Ascending aorta (tissue), 2 donors: ENCODE measurements around the gene ADGRD2. TPM values are rescaled to one million over a fixed set of nuclear protein-coding genes. Genes with fewer than 3 reads are reported as not detected.

Experiments used
- DNase-seq, 2 donors: peaks; one replicate each; pipeline ENCODE4 v3.0.0-alpha.2; 2019; ENCODE audit warnings: low spot score in 2 of 2
- H3K27ac ChIP-seq, 2 donors: fragments of 200-600 bp; sonication (generic); one replicate each; pipeline ENCODE4 v1.5.1; 2016 to 2017; ENCODE audit warnings: mild to moderate bottlenecking in 1 of 2
- H3K27me3 ChIP-seq: fragments of 200-600 bp; sonication (generic); one replicate; pipeline ENCODE4 v1.5.1; 2017
- H3K36me3 ChIP-seq, 2 donors: fragments of 200-600 bp; sonication (generic); one replicate each; pipeline ENCODE4 v1.5.1; 2016
- H3K4me1 ChIP-seq, 2 donors: fragments of 200-600 bp; sonication (generic); one replicate each; pipeline ENCODE4 v1.5.1; 2016 to 2017; ENCODE audit warnings: mild to moderate bottlenecking in 1 of 2
- H3K4me3 ChIP-seq, 2 donors: fragments of 200-600 bp; sonication (generic); one replicate each; pipeline ENCODE4 v1.5.1; 2016 to 2017; ENCODE audit warnings: mild to moderate bottlenecking in 1 of 2
- H3K9me3 ChIP-seq, 2 donors: fragments of 200-600 bp; sonication (generic); one replicate each; pipeline ENCODE4 v1.5.1; 2016
- intact Hi-C: fragments of 100-400 bp; cut with DNase I; formaldehyde crosslinking; loops from one replicate; pipeline ENCODE4 v1.15.1; 2023
- total RNA-seq: library from RNA; depleted of rRNA; stranded (reverse); fragments of >200 nt; gene quantifications from one replicate; pipeline ENCODE4 v1.1.0, GENCODE V29; 2016
- TF ChIP-seq, protein P1 (sequence below), 3 experiments: fragments of 200-600 bp in 2 of 3; fragments of 450-650 bp in 1 of 3; sonication (generic) in 2 of 3; IDR thresholded peaks; one replicate each; pipeline ENCODE4 v1.5.1; 2016 to 2019; ENCODE audit warnings: antibody characterized with exemption in 3 of 3, mild to moderate bottlenecking in 1 of 3, moderate library complexity in 1 of 3

Gene ADGRD2
- total RNA-seq, 1 donor from 2014 or later = not detected

- TF ChIP-seq, protein P1, sequence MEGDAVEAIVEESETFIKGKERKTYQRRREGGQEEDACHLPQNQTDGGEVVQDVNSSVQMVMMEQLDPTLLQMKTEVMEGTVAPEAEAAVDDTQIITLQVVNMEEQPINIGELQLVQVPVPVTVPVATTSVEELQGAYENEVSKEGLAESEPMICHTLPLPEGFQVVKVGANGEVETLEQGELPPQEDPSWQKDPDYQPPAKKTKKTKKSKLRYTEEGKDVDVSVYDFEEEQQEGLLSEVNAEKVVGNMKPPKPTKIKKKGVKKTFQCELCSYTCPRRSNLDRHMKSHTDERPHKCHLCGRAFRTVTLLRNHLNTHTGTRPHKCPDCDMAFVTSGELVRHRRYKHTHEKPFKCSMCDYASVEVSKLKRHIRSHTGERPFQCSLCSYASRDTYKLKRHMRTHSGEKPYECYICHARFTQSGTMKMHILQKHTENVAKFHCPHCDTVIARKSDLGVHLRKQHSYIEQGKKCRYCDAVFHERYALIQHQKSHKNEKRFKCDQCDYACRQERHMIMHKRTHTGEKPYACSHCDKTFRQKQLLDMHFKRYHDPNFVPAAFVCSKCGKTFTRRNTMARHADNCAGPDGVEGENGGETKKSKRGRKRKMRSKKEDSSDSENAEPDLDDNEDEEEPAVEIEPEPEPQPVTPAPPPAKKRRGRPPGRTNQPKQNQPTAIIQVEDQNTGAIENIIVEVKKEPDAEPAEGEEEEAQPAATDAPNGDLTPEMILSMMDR (IDR thresholded peaks at IDR 0.05) = no peak
- Histone ChIP-seq H3K36me3 (no peaks in the 10 kb centered on the region), H3K27me3 (no peaks in the 10 kb centered on the region), H3K4me3 (no peak overlapping the region), H3K27ac (no peak overlapping the region), H3K9me3 (no peaks in the 10 kb centered on the region), H3K4me1 (no peaks in the 10 kb centered on the region)
- intact Hi-C loops = no loop called here
- no peak for DNase-seq
These were observed 67.3 kb downstream of the ADGRD2 start for GRCh38 chr9:124517600-124517999.

- Histone ChIP-seq H3K4me1 (no peaks in the 10 kb centered on the region), H3K9me3 (no peaks in the 10 kb centered on the region), H3K27ac (no peak overlapping the region), H3K36me3 (no peaks in the 10 kb centered on the region), H3K4me3 (no peak overlapping the region), H3K27me3 (no peaks in the 10 kb centered on the region)
- TF ChIP-seq, protein P1 (IDR thresholded peaks at IDR 0.05) = no peak
- intact Hi-C loops = no loop called here
- no peak for DNase-seq
These were observed 67.9 kb downstream of the ADGRD2 start for GRCh38 chr9:124518116-124518515.

- no peak overlapping the region for H3K27ac ChIP-seq
- no peak for DNase-seq
- intact Hi-C loops = no loop called here
- TF ChIP-seq, protein P1 (IDR thresholded peaks at IDR 0.05) = no peak
- H3K4me3 ChIP-seq = no peak overlapping the region
- H3K9me3 ChIP-seq = no peaks in the 10 kb centered on the region
- H3K4me1 ChIP-seq = no peaks in the 10 kb centered on the region
- H3K27me3 ChIP-seq = no peaks in the 10 kb centered on the region
- no peaks in the 10 kb centered on the region for H3K36me3 ChIP-seq
These were observed 70.0 kb downstream of the ADGRD2 start for GRCh38 chr9:124520206-124520596.

DNA sequence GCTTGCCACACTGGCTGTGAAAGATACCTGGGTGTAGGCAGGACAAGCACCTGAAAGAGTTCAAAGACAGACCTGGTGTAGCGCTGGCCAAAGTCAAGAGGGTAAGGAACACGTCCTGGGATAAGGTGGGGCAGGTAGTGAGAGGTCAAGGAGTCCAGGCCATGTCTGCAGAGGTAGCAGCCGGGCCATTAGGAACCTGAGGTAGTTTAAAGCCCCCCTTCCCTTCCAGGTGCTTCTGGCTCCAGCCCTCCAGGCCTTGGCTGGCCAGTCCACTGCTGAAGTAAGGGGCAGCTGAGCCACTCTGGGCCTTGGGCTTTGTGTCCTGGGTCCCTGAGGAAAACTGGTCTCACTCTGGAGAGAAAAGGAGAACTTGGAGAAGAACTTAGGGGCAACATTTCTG lies 70.9 kb downstream of the ADGRD2 start:
- intact Hi-C loops = no loop called here
- H3K4me3 ChIP-seq = no peak overlapping the region
- no peaks in the 10 kb centered on the region for H3K27me3 ChIP-seq
- no peaks in the 10 kb centered on the region for H3K36me3 ChIP-seq
- no peaks in the 10 kb centered on the region for H3K9me3 ChIP-seq
- no peak for DNase-seq
- TF ChIP-seq, protein P1 (IDR thresholded peaks at IDR 0.05) = no peak
- H3K4me1 ChIP-seq = no peaks in the 10 kb centered on the region
- H3K27ac ChIP-seq = no peak overlapping the region

GRCh38 chr9:124522121-124523098 lies 72.2 kb downstream of the ADGRD2 start:
- no peaks in the 10 kb centered on the region for H3K4me1 ChIP-seq
- no peak overlapping the region for H3K4me3 ChIP-seq
- no peaks in the 10 kb centered on the region for H3K9me3 ChIP-seq
- TF ChIP-seq, protein P1 (IDR thresholded peaks at IDR 0.05) = no peak
- DNase-seq = no peak
- no peak overlapping the region for H3K27ac ChIP-seq
- no peaks in the 10 kb centered on the region for H3K27me3 ChIP-seq
- intact Hi-C loops = no loop called here
- no peaks in the 10 kb centered on the region for H3K36me3 ChIP-seq
